ENCODE results near the gene OLFML2A.

OLFML2A gene

DNA sequence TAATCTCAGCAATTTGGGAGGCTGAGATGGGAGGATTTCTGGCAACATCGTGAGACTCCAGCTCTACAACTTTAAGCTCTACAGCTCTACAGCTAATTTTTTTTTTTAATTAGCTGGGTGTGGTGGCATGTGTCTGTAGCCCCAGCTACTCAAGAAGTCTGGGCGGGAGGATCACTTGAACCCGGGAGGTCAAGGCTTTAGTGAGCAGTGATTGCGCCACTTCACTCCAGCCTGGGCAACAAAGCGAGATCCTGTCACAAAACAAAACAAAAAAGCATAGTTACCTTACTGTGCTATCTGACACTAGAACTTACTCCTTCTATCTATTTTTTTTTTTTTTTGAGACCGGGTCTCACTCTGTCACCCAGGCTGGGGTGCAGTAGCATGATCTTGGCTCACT lies 70.0 kb downstream of the OLFML2A start:
- 95% methylated on average over 4 of the region's 6 CpGs for WGBS (ENCODE audit: insufficient coverage)
- Histone ChIP-seq H3K27ac (ENCODE audit: insufficient read depth in 1 of 2, low read depth in 1 of 2, low read length in 2 of 2, poor library complexity in 1 of 2, severe bottlenecking in 2 of 2) (no peak overlapping the region), H3K36me3 (ENCODE audit: control insufficient read depth in 4 of 4, insufficient read depth in 4 of 4, low read length in 3 of 4) (no peaks in the 10 kb centered on the region), H3K27me3 (replicated peaks in 2 of 5; ENCODE audit: control insufficient read depth in 4 of 5, insufficient read depth in 5 of 5, low read length in 4 of 5) (no peaks in the 10 kb centered on the region), H3K4me1 (ENCODE audit: control extremely low read depth in 1 of 4, control insufficient read depth in 4 of 4, insufficient read depth in 4 of 4, low read length in 3 of 4) (peaks cover 0 to 9% (median 4%) of the 10 kb centered on the region in 4 experiments), H3K9me3 (ENCODE audit: control extremely low read depth in 1 of 5, control insufficient read depth in 4 of 5, insufficient read depth in 2 of 5, low read depth in 1 of 5, low read length in 4 of 5) (no peaks in the 10 kb centered on the region), H3K4me3 (ENCODE audit: control insufficient read depth in 1 of 7, extremely low read depth in 1 of 7, insufficient read depth in 4 of 7, low read depth in 2 of 7, low read length in 6 of 7) (no peak overlapping the region)
- DNase-seq = no peak
- ChIA-PET CTCF (interaction anchor here (0.6 to 21.5 kb wide), 5 partner anchors 9 to 248 kb away, joined by 3 to 547 read pairs (median 4); partner anchors contain the start of genes NR6A1 and OLFML2A), POLR2A (no interaction called here)

GRCh38 chr9:124849801-124850200 lies 72.9 kb downstream of the OLFML2A start:
- Histone ChIP-seq H3K4me3 (ENCODE audit: control insufficient read depth in 1 of 7, extremely low read depth in 1 of 7, insufficient read depth in 4 of 7, low read depth in 2 of 7, low read length in 6 of 7) (no peak overlapping the region), H3K4me1 (ENCODE audit: control extremely low read depth in 1 of 4, control insufficient read depth in 4 of 4, insufficient read depth in 4 of 4, low read length in 3 of 4) (peaks cover 0 to 21% (median 17%) of the 10 kb centered on the region in 4 experiments), H3K36me3 (ENCODE audit: control insufficient read depth in 4 of 4, insufficient read depth in 4 of 4, low read length in 3 of 4) (no peaks in the 10 kb centered on the region), H3K27ac (ENCODE audit: insufficient read depth in 1 of 2, low read depth in 1 of 2, low read length in 2 of 2, poor library complexity in 1 of 2, severe bottlenecking in 2 of 2) (no peak overlapping the region), H3K27me3 (replicated peaks in 2 of 5; ENCODE audit: control insufficient read depth in 4 of 5, insufficient read depth in 5 of 5, low read length in 4 of 5) (no peaks in the 10 kb centered on the region), H3K9me3 (ENCODE audit: control extremely low read depth in 1 of 5, control insufficient read depth in 4 of 5, insufficient read depth in 2 of 5, low read depth in 1 of 5, low read length in 4 of 5) (no peaks in the 10 kb centered on the region)
- no peak for DNase-seq
- 98% methylated on average over 8 of the region's 10 CpGs for WGBS (ENCODE audit: insufficient coverage)
- ChIA-PET POLR2A (interaction anchor here (0.6 kb wide), 1 partner anchor 183 kb away, joined by 3 read pairs; no protein-coding TSS in a partner anchor), CTCF (interaction anchor here (0.8 to 21.5 kb wide), 7 partner anchors 9 to 75 kb away, joined by 3 to 547 read pairs (median 6); partner anchors contain the start of genes NR6A1 and OLFML2A)

GRCh38 chr9:124852121-124852828 lies 75.3 kb downstream of the OLFML2A start:
- peaks cover 0 to 21% (median 17%) of the 10 kb centered on the region in 4 experiments for H3K4me1 ChIP-seq (ENCODE audit: control extremely low read depth in 1 of 4, control insufficient read depth in 4 of 4, insufficient read depth in 4 of 4, low read length in 3 of 4)
- DNase-seq = no peak
- H3K36me3 ChIP-seq (ENCODE audit: control insufficient read depth in 4 of 4, insufficient read depth in 4 of 4, low read length in 3 of 4) = peaks cover under 1 to 12% (median 5%) of the 10 kb centered on the region in 4 experiments
- H3K4me3 ChIP-seq (ENCODE audit: control insufficient read depth in 1 of 7, extremely low read depth in 1 of 7, insufficient read depth in 4 of 7, low read depth in 2 of 7, low read length in 6 of 7) = peak overlapping the region in 6 of 7 experiments; percentile 20 to 75 (median 58)
- no peaks in the 10 kb centered on the region for H3K27me3 ChIP-seq (replicated peaks in 2 of 5; ENCODE audit: control insufficient read depth in 4 of 5, insufficient read depth in 5 of 5, low read length in 4 of 5)
- ChIA-PET POLR2A (interaction anchor here (1.7 kb wide), 1 partner anchor 10 kb away, joined by 7 read pairs; the partner anchor contains the start of genes ARPC5L and RPL35), CTCF (interaction anchor here (0.8 to 21.5 kb wide), 28 partner anchors 10 to 312 kb away, joined by 3 to 547 read pairs (median 4); partner anchors contain the start of genes ARPC5L, NR6A1, OLFML2A and RPL35)
- WGBS (ENCODE audit: insufficient coverage) = 89% methylated on average over 10 of the region's 13 CpGs
- H3K9me3 ChIP-seq (ENCODE audit: control extremely low read depth in 1 of 5, control insufficient read depth in 4 of 5, insufficient read depth in 2 of 5, low read depth in 1 of 5, low read length in 4 of 5) = no peaks in the 10 kb centered on the region
- no peak overlapping the region for H3K27ac ChIP-seq (ENCODE audit: insufficient read depth in 1 of 2, low read depth in 1 of 2, low read length in 2 of 2, poor library complexity in 1 of 2, severe bottlenecking in 2 of 2)

DNA sequence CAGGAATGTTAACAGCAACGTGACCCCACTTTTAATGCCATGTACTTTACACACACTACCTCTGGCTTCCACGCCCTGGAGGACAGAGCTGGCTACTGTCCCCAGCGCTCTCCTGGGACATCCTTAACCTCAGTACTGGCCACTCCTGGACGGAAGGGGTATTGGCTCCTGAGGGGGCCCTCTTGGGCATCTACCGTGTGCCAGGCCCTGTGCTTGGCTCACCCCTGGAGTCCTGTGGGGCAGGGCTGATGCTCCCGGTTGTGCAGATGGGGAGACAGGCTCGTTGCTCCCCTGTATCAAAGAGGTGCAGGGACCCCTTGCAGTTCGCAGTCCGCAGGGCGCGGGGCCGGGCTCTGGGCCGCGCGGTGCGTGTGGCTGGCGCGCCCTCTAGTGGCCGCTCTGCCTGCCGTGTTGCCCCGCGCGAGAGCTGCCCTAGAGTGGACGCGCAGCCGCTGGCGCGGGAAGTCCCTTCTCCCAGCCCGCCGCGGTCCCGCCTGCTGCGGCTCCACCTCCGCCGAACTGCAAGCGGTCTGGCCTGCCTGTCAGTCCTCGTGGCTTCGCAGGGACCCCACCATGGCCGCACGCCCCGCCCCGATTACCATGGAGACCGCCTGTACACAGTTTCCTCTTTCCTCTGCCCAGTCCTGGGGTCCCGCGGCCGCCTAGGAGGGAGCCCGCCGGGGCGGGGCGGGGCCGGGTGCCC lies 76.0 kb downstream of the OLFML2A start, which contains the start of gene WDR38:
Gene WDR38, plus strand, starts transcription at position 632 of the 703 bp plus-strand sequence. CDS start 72 bp downstream, outside the sequence.
- H3K36me3 ChIP-seq (ENCODE audit: control insufficient read depth in 4 of 4, insufficient read depth in 4 of 4, low read length in 3 of 4) = peaks cover 3 to 19% (median 11%) of the 10 kb centered on the region in 4 experiments
- peaks cover 0 to 21% (median 17%) of the 10 kb centered on the region in 4 experiments for H3K4me1 ChIP-seq (ENCODE audit: control extremely low read depth in 1 of 4, control insufficient read depth in 4 of 4, insufficient read depth in 4 of 4, low read length in 3 of 4)
- H3K27me3 ChIP-seq (replicated peaks in 2 of 5; ENCODE audit: control insufficient read depth in 4 of 5, insufficient read depth in 5 of 5, low read length in 4 of 5) = no peaks in the 10 kb centered on the region
- 3% methylated on average over 46 of the region's 51 CpGs for WGBS (ENCODE audit: insufficient coverage)
- ChIA-PET POLR2A (interaction anchor here (0.6 to 1.7 kb wide), 3 partner anchors 9 to 83 kb away, joined by 3 to 7 read pairs (median 3); partner anchors contain the start of genes ARPC5L and RPL35), CTCF (interaction anchor here (0.6 to 21.5 kb wide), 39 partner anchors 9 to 312 kb away, joined by 3 to 547 read pairs (median 3); partner anchors contain the start of genes ARPC5L, NR6A1, OLFML2A and RPL35)
- peak within 1 kb of the TSS; percentile 16 to 75 (median 51) for H3K4me3 ChIP-seq (ENCODE audit: control insufficient read depth in 1 of 7, extremely low read depth in 1 of 7, insufficient read depth in 4 of 7, low read depth in 2 of 7, low read length in 6 of 7)
- H3K9me3 ChIP-seq (ENCODE audit: control extremely low read depth in 1 of 5, control insufficient read depth in 4 of 5, insufficient read depth in 2 of 5, low read depth in 1 of 5, low read length in 4 of 5) = no peaks in the 10 kb centered on the region
- H3K27ac ChIP-seq (ENCODE audit: insufficient read depth in 1 of 2, low read depth in 1 of 2, low read length in 2 of 2, poor library complexity in 1 of 2, severe bottlenecking in 2 of 2) = no peak within 1 kb of the TSS
- peak; percentile 66 to 86 (median 85) for DNase-seq

DNA sequence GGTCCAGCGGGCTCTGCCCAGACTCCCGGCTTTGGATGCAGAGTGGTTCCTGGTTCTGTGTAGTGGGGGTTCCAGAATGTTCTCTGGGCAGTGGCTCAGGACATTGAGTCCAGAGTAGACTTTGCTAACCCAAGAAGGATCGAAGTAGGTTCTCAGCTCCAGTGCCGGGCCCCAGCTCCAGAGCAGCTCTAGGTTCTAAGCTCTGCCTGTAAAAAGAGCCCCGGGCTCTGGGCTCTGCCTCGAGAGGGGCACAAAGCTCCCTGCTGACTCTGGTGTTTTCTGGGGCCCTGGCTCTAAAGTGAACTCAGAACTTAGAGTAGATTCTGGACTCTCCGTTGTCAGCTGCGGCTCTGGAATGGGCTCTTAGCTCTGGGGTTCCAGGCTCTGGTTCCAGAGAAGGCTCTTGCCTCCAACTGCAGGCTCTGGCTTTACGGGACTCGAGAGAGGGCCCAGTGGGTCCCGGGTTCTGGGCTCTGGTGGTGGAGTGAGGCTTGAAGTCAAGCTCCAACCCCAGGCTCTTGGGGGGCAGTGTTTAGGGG lies 76.7 kb downstream of the OLFML2A start:
- POLR2A ChIA-PET = interaction anchor here (0.6 to 1.7 kb wide), 3 partner anchors 8 to 84 kb away, joined by 3 to 7 read pairs (median 3); partner anchors contain the start of genes ARPC5L and RPL35
- DNase-seq = no peak
- WGBS (ENCODE audit: insufficient coverage) = 83% methylated on average over 9 of the region's 11 CpGs

GRCh38 chr9:124854161-124854560 lies 77.2 kb downstream of the OLFML2A start:
- Histone ChIP-seq H3K9me3 (ENCODE audit: control extremely low read depth in 1 of 5, control insufficient read depth in 4 of 5, insufficient read depth in 2 of 5, low read depth in 1 of 5, low read length in 4 of 5) (no peaks in the 10 kb centered on the region), H3K4me1 (ENCODE audit: control extremely low read depth in 1 of 4, control insufficient read depth in 4 of 4, insufficient read depth in 4 of 4, low read length in 3 of 4) (peaks cover 0 to 24% (median 20%) of the 10 kb centered on the region in 4 experiments), H3K36me3 (ENCODE audit: control insufficient read depth in 4 of 4, insufficient read depth in 4 of 4, low read length in 3 of 4) (peaks cover 8 to 31% (median 23%) of the 10 kb centered on the region in 4 experiments), H3K4me3 (ENCODE audit: control insufficient read depth in 1 of 7, extremely low read depth in 1 of 7, insufficient read depth in 4 of 7, low read depth in 2 of 7, low read length in 6 of 7) (no peak overlapping the region), H3K27me3 (replicated peaks in 2 of 5; ENCODE audit: control insufficient read depth in 4 of 5, insufficient read depth in 5 of 5, low read length in 4 of 5) (no peaks in the 10 kb centered on the region), H3K27ac (ENCODE audit: insufficient read depth in 1 of 2, low read depth in 1 of 2, low read length in 2 of 2, poor library complexity in 1 of 2, severe bottlenecking in 2 of 2) (no peak overlapping the region)
- ChIA-PET CTCF (interaction anchor here (1.0 to 21.5 kb wide), 21 partner anchors 8 to 302 kb away, joined by 3 to 547 read pairs (median 8); partner anchors contain the start of genes ARPC5L, NR6A1, OLFML2A and RPL35), POLR2A (interaction anchor here (1.7 kb wide), 1 partner anchor 8 kb away, joined by 7 read pairs; the partner anchor contains the start of genes ARPC5L and RPL35)
- no peak for DNase-seq
- 100% methylated on average over 6 of the region's 8 CpGs for WGBS (ENCODE audit: insufficient coverage)

More for the DNA sequence above, 76.7 kb downstream of the OLFML2A start:
- Histone ChIP-seq H3K4me3 (ENCODE audit: control insufficient read depth in 1 of 7, extremely low read depth in 1 of 7, insufficient read depth in 4 of 7, low read depth in 2 of 7, low read length in 6 of 7) (peak overlapping the region in 5 of 7 experiments; percentile 46 to 75 (median 66)), H3K27ac (ENCODE audit: insufficient read depth in 1 of 2, low read depth in 1 of 2, low read length in 2 of 2, poor library complexity in 1 of 2, severe bottlenecking in 2 of 2) (no peak overlapping the region), H3K27me3 (replicated peaks in 2 of 5; ENCODE audit: control insufficient read depth in 4 of 5, insufficient read depth in 5 of 5, low read length in 4 of 5) (no peaks in the 10 kb centered on the region), H3K9me3 (ENCODE audit: control extremely low read depth in 1 of 5, control insufficient read depth in 4 of 5, insufficient read depth in 2 of 5, low read depth in 1 of 5, low read length in 4 of 5) (no peaks in the 10 kb centered on the region), H3K36me3 (ENCODE audit: control insufficient read depth in 4 of 4, insufficient read depth in 4 of 4, low read length in 3 of 4) (peaks cover 8 to 26% (median 18%) of the 10 kb centered on the region in 4 experiments), H3K4me1 (ENCODE audit: control extremely low read depth in 1 of 4, control insufficient read depth in 4 of 4, insufficient read depth in 4 of 4, low read length in 3 of 4) (peaks cover 0 to 23% (median 18%) of the 10 kb centered on the region in 4 experiments)
- CTCF ChIA-PET = interaction anchor here (0.6 to 21.5 kb wide), 25 partner anchors 8 to 289 kb away, joined by 3 to 547 read pairs (median 4); partner anchors contain the start of genes ARPC5L, NR6A1, OLFML2A and RPL35
